BE2C (cell line): ENCODE results near the gene MAP7D1.

ENCODE experiments used
- DNase-seq: peaks from one replicate; pipeline ENCODE4 v3.0.0-alpha.2; 2020
- H3K27me3 ChIP-seq: fragments of 250-450 bp; sonication (Bioruptor Pico); 2 replicates; pipeline ENCODE4 v1.5.1; 2020; ENCODE audit warnings: mild to moderate bottlenecking
- H3K36me3 ChIP-seq: fragments of 250-450 bp; sonication (Bioruptor Pico); 2 replicates; pipeline ENCODE4 v1.5.1; 2020; ENCODE audit warnings: mild to moderate bottlenecking
- H3K4me1 ChIP-seq: fragments of 250-450 bp; sonication (Bioruptor Pico); 2 replicates; pipeline ENCODE4 v1.5.1; 2020
- H3K4me3 ChIP-seq: 2 replicates; pipeline ENCODE4 v1.5.1; 2011; ENCODE audit warnings: low read depth, low read length
- H3K9me3 ChIP-seq: fragments of 250-450 bp; sonication (Bioruptor Pico); 2 replicates; pipeline ENCODE4 v1.5.1; 2020
- CTCF ChIP-seq: IDR thresholded peaks from 2 replicates; pipeline ENCODE4 v1.5.1; 2012; ENCODE audit warnings: mild to moderate bottlenecking, low read depth, low read length

The MAP7D1 gene

GRCh38 chr1:36125129-36125991 is 30.6 kb upstream of the MAP7D1 start, which contains the start of gene COL8A2:
TSS of gene COL8A2 (minus strand) at chr1:36125222. CDS start at chr1:36100242, 24,980 bp downstream.
- H3K36me3 ChIP-seq: no peaks in the 10 kb centered on the region
- no peaks in the 10 kb centered on the region for H3K9me3 ChIP-seq
- H3K27me3 ChIP-seq: no peaks in the 10 kb centered on the region
- TF ChIP-seq CTCF: no peak
- DNase-seq: no peak
- H3K4me1 ChIP-seq: no peaks in the 10 kb centered on the region
- H3K4me3 ChIP-seq: no peak within 1 kb of the TSS

- H3K4me3 ChIP-seq: no peak overlapping the region
- no peaks in the 10 kb centered on the region for H3K9me3 ChIP-seq
- TF ChIP-seq CTCF: no peak
- H3K36me3 ChIP-seq: no peaks in the 10 kb centered on the region
- no peaks in the 10 kb centered on the region for H3K27me3 ChIP-seq
- H3K4me1 ChIP-seq: no peaks in the 10 kb centered on the region
- DNase-seq: no peak
Observed at GRCh38 chr1:36126005-36126716, 29.8 kb upstream of the MAP7D1 start.

GRCh38 chr1:36126797-36127500 is 29.0 kb upstream of the MAP7D1 start:
- no peaks in the 10 kb centered on the region for H3K27me3 ChIP-seq
- DNase-seq: no peak
- H3K36me3 ChIP-seq: no peaks in the 10 kb centered on the region
- TF ChIP-seq CTCF: no peak
- H3K4me3 ChIP-seq: no peak overlapping the region
- no peaks in the 10 kb centered on the region for H3K9me3 ChIP-seq
- H3K4me1 ChIP-seq: no peaks in the 10 kb centered on the region

- no peak overlapping the region for H3K4me3 ChIP-seq
- H3K27me3 ChIP-seq: no peaks in the 10 kb centered on the region
- no peak for TF ChIP-seq CTCF
- H3K4me1 ChIP-seq: no peaks in the 10 kb centered on the region
- DNase-seq: no peak
- H3K9me3 ChIP-seq: no peaks in the 10 kb centered on the region
- H3K36me3 ChIP-seq: no peaks in the 10 kb centered on the region
Observed at GRCh38 chr1:36128126-36128904, 27.6 kb upstream of the MAP7D1 start.

GRCh38 chr1:36128905-36129206 is 27.1 kb upstream of the MAP7D1 start:
- Histone ChIP-seq H3K9me3 (no peaks in the 10 kb centered on the region), H3K4me3 (no peak overlapping the region), H3K4me1 (no peaks in the 10 kb centered on the region), H3K36me3 (no peaks in the 10 kb centered on the region), H3K27me3 (no peaks in the 10 kb centered on the region)
- DNase-seq: no peak
- no peak for TF ChIP-seq CTCF
